Measurements from ENCODE around the gene BCL2L15.
"Not testable (repeated sequence)": the region's sequence is repeated elsewhere in the genome, so short reads cannot be mapped to it uniquely, and the experiment has no call there.

The BCL2L15 gene

DNA sequence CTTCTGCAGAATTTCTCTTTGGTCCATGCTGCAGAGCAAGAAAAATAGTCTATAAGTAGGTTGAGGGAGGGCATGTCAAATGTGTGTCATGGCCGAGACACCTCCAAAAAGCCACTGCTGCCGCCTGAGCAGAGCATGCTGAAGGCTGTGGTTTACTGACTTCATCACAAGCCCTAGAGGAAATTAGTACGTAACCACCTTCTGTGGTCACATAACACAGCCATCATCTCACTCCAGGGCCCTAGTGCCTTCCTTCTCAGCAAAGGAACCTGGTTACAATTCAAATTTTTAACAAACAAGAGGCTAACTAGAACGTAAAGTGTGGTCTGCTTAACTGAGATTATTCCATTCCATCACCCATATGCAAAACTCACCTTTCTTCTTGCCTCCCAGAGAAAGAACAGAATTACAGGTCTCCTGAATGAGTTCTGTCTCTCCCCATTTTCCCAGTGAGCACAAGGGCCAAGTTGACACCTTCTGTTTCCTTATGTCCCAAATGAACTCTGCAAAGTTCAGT, 15.7 kb downstream of the BCL2L15 start, which contains the start of gene PTPN22:
Gene PTPN22 (minus strand): TSS at position 116 of the 517 bp plus-strand sequence.
- DNase-seq (ENCODE audit: low spot score) = peak; percentile 48

DNA sequence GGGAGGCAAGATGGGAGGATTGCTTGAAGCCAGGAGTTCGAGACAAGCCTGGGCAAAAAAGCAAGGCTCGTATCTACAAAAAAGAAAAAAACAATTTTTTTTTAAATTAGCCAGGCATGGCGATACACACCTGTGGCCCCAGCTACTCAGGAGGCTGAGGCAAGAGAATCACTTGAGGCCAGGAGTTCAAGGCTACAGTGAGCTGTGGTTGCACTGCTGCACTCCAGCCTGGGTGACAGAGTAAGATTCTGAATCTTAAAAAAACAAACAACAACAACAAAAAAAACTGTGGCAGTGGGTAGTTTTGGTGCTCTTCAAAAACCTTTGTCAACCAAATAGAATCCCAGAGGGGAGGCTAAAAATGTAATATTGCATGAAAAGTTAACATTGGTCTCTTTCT, 16.6 kb downstream of the BCL2L15 start:
- DNase-seq (ENCODE audit: low spot score) = no peak

DNA sequence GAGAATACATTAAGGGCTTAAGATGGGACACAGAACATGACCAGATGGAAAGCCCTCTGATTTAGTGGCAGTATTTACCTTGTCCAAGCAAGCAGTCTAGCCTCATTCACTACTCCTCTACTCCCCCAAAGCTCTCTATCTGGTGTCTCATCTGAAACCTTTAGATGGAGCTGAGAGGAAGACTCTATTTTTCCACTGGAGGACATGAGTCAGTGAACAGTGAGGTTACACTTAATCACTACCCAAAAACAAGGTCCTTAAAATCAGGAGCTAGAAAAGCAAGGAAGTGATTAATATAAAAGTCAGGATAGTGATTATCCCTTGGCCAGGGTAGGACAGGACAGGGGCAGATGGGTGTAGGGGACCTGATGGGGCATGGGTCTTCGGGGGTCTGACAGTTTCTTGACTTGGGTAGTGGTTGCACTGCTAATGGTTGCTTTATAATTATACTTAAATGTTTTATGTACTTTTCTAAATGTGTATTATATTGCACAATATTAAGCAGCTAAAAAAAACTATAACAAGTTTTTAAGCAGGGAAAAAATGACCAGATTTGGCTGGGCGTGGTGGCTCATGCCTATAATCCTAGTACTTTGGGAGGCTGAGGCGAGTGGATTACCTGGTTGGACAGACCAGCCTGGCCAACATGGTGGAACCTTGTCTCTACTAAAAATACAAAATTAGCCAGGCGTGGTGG, 18.8 kb downstream of the BCL2L15 start:
- peak; percentile 11 for DNase-seq (ENCODE audit: low spot score)

DNA sequence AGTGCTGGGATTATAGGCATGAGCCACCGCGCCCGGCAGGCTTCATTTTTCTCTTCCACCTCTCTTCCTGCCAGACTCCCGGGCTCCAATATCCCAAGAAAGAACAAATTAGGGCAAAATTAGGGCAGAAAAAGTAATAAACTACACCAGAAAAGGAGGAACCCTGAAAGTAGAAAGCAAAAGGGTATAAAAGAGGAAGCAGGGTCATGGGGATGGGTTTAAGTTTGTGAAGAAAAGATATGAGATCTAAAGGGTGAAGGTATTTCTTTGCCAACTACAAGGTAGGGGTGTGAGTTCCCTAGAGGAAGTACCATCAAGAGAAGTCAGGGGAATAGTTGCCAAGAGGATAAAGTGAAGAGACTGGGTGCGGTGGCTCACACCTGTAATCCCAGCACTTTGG, 25.7 kb downstream of the BCL2L15 start:
- DNase-seq (ENCODE audit: low spot score) = no peak

DNA sequence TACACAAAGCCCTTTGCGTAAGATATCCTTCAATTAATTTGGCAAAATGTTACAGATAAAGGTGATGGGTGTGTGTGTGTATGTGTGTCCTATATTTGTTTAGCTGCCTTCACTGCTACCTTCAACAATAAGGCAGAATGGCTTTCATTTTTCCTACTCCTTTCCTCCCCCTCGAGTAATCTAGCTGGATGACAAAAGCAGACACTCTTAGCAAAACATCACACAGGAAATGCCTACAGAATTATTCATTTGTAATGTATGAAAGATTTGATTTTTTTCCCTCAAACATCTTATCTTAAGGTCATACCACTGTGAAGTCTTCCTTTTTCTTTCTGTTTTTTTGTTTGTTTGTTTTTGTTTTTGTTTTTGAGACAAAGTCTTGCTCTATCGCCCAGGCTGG, 26.5 kb downstream of the BCL2L15 start:
- peak; percentile 25 for DNase-seq (ENCODE audit: low spot score)

DNA sequence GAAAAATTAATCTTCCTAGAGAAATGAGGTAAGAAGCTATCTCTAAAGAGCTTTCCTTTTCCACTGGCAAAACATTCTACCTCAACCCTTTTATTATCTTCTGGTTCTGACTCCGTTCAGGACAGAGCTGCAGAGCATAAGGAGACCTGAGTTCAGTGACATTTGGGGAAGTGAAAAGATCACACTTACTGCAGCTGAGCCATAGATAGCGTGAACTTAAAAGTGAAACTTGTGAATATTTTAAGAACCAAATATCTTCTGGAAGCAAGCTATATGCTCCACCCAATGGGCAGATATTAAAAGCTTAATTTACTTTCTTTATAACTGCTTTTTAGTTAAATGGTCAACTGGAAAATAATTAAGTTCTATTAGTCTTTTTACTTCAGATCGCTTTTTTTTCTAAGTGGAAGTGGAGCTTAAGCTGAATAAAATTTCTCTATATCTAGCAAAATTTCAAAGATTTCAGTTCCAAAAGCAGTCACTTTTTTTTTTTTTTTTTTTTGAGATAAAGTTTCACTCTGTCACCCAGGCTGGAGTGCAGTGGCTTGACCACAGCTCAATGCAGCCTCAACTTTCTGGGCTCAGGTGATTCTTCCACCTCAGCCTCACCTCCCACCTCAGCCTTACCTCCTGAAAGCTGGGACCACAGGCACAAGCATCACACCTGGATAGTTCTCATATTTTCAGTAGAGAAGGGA, 27.8 kb downstream of the BCL2L15 start:
- DNase-seq (ENCODE audit: low spot score) = no peak

DNA sequence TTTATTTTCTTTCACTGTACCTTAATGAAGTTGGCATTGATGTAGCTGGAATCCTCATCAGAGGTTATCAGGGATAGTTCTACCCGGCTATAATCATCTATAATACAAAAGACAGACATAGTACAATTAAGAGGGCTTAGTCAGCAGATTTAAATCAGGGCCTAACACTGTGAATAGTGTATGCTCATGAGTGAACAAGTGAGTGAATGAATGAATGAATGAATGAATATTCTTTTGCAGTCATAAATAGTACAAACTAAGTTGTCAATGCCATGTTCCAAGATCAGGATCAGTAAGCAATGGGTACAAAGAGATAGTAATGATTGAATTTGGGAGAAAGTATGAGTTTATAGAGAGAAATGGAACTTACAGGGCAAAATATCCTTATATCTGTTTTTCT, 28.4 kb downstream of the BCL2L15 start:
- no peak for DNase-seq (ENCODE audit: low spot score)

DNA sequence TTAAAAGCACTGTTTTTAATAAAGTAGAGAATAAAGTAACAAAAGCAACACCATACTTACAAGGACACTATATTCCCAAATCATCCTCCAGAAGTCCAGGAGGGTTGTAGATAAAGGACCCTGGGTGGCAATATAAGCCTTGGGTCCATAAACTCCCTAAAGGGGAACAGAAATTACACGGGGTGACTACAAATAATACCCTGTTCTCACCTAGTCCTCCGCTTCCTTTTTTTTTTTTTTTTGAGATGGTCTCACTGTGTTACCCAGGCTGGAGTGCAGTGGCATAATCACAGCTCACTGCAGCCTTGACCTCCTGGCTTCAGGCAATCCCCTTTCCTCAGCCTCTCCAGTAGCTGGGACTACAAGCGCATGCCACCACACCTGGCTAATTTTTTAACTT, 29.0 kb downstream of the BCL2L15 start:
- DNase-seq (ENCODE audit: low spot score) = no peak

DNA sequence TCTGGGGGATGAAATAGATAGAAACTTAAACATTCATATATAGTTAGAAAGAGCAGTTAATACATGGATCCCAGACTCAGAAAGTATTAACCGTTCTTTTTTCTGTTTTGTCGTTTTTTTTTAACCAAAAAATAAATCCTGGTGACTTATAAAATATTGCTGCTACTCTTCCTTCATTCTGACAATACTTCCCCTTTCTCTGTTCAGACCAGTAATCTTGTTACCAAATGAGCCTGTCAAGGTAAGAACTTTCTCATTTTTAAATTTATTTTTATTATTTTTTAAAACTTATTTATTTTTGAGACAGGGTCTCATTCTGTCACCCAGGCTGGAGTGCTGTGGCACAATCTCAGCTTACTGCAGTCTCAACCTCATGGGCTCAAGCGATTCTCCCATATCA, 29.6 kb downstream of the BCL2L15 start:
- DNase-seq (ENCODE audit: low spot score) = no peak

DNA sequence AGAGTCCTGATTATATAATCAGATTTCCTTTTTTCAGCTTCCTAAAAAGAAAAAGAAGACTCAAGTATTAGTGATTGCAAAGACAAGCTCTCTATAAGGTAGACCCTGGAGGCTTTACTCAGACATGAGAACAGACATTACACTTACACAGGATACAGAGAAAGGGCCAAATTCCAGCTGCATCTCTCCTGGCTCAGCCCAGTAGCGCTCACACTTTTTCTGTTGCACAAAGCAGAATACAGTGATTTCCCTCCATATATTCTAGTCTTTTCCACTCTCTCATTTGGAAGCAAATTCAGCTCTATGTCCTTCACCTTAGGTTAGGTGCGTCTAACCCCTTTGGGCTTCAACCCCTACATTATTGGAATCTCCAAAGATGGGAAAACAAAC, 31.0 kb downstream of the BCL2L15 start:
- no peak for DNase-seq (ENCODE audit: low spot score)

DNA sequence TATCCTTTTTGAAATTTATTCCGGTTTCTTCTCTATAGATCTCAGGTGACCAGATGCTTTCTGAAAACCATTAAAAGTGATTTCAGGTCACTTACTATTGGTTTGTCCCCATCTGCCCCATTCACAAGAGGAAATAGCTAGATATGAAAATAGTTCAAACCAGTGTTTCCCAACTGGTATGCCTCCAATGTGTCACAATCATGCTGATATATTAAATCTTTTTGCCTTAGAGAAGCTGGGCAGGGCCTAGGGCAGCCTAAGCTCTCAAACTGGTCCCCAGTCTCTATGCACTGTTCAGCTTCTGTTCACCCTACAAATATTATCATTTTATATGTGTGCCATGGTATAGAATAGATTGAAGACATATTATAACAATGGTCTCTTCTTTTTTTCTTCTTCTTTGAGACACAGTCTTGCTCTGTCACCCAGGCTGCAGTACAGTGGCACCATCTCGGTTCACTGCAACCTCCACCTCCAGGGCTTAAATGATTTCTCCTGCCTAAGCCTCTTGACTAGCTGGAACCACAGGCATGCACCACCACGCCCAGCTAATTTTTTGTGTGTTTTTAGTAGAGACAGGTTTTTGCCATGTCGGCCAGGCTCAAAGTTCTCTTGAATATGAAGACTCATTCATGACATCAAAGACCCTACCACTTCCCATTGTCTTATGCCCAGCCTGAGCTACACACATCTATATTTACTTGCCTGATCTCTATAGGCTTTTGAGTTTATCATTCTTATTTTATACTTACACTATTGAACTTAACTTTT, 31.6 kb downstream of the BCL2L15 start:
- DNase-seq (ENCODE audit: low spot score) = no peak

DNA sequence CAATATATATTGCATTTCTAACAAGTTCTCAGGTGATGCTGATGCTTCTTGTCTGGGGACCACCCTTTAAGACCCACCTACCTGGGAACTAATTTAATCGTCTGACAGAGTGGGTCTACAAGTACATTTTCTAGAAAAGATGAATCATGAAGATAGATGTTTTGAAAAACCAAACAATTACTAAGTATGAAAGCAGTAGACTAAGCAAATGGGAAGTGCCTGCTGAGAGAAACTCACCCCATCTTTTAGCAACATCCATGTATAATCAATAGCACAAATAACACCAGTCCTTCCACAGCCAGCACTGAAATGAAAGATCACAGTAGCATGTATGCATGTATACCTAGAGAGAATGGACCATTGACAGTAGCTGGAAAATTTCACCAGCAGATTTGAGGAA, 33.1 kb downstream of the BCL2L15 start:
- no peak for DNase-seq (ENCODE audit: low spot score)

DNA sequence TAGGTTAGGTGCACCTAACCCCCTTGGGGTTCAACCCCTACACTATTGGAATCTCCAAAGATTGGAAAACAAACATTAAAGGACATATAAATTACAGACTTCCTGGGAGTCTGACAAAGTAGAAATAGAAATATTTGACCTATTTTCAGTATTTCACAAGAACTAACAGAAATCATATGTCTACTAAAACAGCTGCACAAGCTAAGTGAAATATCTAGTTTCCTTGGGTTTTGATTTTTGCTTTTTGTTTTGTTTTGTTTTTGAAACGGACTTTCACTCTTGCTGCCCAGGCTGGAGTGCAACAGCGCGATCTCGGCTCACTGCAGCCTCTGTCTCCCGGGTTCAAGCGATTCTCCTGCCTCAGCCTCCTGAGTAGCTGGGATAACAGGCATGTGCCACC, 34.7 kb downstream of the BCL2L15 start:
- not testable (repeated sequence) for DNase-seq (ENCODE audit: low spot score)

DNA sequence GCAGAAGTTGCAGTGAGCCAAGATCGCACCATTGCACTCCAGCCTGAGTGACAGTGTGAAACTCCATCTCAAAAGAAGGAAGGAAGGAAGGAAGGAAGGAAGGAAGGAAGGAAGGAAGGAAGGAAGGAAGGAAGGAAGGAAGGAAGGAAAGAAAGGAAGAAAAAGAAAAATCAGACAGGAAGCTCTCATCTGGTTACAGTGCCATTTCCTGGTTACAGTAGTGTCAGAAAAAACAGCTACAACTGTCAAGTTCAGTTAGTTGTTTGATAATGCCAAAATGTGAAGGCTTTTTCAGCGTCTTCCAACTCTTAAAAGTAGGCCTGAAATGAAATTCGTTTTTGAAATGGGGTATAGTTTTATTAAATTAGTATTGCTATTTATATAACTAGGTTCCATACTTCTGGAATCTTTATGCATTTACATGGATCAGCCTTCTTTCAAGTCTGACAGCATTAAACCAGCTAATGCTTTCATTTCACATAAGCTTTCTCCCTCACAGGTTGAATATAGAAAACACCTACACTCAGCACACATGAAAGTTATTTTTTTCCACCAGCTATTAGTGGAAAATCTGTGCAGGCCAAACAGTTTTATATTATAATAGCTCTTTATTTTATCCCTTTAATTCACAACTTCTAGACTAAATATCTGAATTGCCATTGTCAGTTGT, 37.1 kb downstream of the BCL2L15 start:
- no peak for DNase-seq (ENCODE audit: low spot score)

DNA sequence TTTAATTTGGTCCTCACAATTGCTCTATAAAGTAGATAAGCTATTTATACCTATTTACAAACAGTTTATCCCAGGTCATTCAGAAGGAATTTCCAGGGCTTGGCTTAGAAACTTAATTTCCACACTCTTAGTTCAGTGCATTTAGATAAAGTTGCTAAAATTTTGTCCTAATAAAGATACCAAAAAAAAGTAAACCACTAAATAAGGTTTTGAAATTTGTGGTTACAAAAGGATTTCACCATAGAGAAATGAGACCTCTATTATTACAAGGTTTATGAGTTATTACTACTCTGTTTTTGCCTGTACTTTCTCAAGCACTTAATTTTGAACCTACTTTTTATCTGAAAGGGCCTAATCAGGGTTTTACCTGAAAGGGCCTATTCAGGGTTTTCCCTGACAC, 38.3 kb downstream of the BCL2L15 start:
- DNase-seq (ENCODE audit: low spot score) = no peak

DNA sequence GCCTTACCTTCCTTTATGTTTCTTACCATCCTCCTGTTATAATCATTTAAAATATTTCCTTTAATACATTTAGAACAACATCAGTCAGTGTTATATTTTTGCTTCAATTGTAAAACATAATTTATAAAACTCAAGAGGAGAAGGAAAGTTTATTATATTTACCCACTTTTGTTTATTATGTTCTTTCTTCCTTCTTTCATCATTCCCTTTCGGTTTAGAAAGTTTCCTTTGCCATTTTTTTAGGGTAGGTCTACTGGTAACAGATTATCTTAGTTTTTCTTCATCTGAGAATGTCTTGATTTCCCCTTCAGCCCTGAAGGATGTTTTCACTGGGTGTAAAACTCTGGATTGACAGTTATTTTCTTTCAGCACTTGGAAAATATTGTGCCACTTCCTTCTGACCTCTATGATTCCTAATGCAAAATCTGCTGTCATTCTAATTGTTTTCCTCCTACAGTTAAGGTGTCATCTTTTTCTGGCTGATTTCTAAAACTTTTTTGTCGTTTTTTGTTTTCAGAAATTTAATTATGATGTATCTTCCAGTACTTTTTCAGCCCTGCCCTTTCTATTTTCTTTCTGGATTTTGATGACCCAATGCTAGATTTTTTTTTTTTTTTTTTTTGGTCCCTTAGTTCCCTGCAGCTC, 40.9 kb downstream of the BCL2L15 start:
- no peak for DNase-seq (ENCODE audit: low spot score)

DNA sequence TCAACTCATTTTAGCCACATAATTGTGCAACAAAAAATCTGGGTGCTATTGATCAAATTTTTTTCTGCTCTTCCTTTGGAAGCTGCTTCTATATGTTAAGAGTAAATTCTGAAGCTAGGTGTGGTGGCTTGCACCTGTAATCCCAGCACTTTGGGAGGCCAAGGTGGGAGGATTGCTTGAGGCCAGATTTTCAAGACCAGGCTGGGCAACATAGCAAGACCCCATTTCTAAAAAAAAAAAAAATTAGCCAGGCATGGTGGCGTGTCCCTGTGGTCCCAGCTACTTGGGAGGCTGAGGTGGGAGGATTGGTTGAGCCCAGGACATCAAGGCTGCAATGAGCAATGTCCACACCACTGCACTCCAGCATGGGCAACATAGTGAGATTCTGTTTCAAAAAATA, 50.8 kb downstream of the BCL2L15 start:
- no peak for DNase-seq (ENCODE audit: low spot score)

DNA sequence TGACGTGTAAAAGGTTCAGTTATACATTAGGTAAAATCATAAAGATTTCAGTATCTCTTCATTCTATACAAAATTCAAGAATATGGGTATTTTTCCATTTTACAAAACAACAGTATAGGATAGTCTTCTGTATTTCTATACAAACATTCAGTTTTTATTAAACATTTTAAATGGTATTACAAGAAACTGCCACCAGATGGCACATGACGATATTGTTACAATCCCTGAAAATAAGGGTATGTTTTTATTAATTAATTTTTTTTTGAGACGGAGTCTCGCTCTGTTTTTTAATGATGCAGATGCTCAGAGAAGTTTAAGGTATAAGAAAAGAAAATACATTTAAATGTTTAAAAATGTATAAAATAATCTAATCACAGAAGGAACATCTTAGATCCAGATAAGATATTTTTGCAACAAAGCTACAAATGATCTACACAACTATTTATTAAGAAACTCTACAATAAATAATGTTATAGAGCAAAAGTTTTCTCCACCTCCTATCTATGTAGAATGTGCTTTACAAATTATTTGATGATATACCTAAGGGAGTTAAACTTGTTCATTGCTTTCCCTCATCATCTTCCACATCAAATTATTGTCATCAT, 51.6 kb downstream of the BCL2L15 start:
- DNase-seq (ENCODE audit: low spot score) = peak; percentile 21

DNA sequence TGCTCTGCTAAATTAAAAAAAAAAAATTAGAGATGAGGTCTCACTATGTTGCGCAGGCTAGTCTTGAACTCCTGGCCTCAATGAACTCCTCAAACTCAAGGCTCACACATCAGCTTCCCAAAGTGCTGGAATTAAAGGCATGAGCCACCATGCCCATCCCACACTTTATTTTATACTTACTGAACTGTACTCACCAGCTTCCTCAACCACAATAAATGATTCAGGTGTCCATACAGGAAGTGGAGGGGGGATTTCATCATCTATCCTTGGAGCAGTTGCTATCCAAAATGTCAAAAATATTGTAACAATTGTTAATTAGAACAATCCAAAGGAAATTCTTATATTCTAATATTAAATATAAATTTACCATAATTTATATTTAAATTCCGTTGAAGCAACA, 52.7 kb downstream of the BCL2L15 start:
- no peak for DNase-seq (ENCODE audit: low spot score)
